C4-2B (cell line): Measurements from ENCODE around the gene GPR42.

ENCODE experiments used
- H3K27ac ChIP-seq: fragments of 450-650 bp; 2 replicates; pipeline ENCODE4 v1.5.1; 2017
- ZFX ChIP-seq: fragments of 450-650 bp; IDR thresholded peaks from 2 replicates; pipeline ENCODE4 v1.6.1; 2017
- TF ChIP-seq, protein P1 (sequence below): fragments of 450-650 bp; conservative IDR thresholded peaks from 2 replicates; pipeline ENCODE4 v1.5.1; 2017; ENCODE audit warnings: mild to moderate bottlenecking

The GPR42 gene

DNA sequence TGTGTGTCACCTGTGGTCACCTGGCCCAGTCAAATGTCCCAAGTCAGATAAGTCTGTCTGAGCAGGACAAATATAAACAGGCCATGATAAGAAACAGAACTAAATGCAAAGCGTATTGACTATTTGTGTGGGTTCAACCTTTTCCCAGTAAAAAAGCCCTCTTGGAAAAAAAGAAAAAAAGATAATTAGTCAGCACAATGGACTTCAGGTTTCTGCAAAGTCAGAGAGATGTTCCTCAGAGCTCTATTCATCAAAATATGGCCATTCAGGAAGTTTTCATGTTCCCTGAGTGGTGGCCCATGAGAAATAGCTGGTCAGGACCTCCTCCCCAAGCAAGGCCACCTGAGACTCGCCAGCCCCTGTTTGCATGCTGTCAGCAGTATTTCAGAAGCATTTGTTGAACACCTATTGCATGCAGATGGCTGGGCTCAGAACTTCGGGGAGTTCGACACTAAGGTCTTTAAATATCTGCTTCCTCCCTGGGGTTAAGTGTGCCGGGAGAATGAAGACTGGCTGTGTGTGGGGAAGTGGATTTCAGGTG lies 9.9 kb upstream of the GPR42 start:
- TF ChIP-seq ZFX: no peak
- TF ChIP-seq, protein P1, sequence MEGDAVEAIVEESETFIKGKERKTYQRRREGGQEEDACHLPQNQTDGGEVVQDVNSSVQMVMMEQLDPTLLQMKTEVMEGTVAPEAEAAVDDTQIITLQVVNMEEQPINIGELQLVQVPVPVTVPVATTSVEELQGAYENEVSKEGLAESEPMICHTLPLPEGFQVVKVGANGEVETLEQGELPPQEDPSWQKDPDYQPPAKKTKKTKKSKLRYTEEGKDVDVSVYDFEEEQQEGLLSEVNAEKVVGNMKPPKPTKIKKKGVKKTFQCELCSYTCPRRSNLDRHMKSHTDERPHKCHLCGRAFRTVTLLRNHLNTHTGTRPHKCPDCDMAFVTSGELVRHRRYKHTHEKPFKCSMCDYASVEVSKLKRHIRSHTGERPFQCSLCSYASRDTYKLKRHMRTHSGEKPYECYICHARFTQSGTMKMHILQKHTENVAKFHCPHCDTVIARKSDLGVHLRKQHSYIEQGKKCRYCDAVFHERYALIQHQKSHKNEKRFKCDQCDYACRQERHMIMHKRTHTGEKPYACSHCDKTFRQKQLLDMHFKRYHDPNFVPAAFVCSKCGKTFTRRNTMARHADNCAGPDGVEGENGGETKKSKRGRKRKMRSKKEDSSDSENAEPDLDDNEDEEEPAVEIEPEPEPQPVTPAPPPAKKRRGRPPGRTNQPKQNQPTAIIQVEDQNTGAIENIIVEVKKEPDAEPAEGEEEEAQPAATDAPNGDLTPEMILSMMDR: no peak
- H3K27ac ChIP-seq: no peak overlapping the region

DNA sequence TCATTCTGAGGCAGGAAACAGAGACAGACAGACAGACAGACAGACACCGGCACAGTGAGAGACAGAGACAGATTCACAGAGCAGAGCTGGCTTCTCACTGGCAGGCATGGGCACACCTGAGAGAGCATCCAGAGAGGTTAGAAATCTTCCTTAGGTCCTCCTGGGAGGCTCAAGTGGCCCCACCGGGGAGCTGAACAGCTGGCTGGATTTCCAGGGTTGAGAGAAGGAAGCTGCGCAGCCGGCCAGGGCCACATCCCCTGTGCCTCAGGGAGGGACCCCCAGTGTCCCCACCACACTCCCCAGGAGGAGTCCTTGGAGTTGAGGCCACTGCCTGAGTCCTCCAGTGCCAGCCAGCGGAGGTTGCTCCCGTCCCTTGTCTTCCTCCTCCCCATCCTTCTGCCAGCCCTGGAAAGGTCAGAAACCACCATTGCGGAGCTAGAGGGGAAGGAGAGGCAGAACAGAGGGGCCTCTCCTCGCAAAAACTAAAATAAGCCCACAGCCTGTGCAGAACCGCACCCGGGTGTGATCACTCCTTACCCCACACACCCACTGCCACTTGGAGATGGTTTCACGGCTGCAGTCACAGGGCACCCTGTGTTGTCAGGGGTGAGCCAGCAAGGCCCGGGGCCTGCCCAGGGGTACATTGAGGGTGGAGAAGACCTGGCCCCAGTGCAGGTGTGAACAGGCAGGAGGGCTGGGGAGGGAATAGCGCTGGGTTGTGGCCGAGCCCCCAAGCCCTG lies 8.4 kb upstream of the GPR42 start:
- no peak overlapping the region for H3K27ac ChIP-seq

DNA sequence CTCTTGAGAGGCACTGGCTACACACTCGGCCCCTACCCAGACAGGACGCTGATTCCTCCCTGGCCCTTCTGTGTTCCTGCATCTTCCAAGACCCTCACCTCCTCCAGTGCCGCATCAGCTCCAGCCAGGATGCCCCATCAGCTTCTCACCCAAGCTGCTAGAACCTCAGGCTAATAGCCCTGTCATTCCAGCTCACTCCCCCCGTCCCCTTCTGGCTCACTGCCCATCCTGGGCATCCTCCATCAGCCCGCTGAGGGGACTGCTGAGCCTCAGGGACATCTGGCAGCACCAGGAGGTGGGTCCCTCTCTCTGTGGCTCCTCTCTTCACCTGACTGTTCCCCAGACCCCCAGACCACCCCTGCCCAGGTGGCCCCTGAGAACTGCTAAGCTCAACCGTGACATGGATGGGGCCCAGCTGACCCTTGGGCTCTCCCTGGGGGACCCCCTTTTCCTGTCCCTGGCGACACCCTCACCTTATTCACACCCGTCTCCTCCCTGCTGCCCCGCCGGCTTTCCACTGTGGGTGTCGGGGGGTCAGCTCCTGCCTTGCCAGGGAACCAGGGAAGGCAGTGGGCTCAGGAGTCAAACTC lies 7.8 kb upstream of the GPR42 start:
- no peak for TF ChIP-seq ZFX
- TF ChIP-seq, protein P1: no peak
- no peak overlapping the region for H3K27ac ChIP-seq

More for the DNA sequence above, 8.4 kb upstream of the GPR42 start:
- TF ChIP-seq, protein P1: no peak
- no peak for TF ChIP-seq ZFX

DNA sequence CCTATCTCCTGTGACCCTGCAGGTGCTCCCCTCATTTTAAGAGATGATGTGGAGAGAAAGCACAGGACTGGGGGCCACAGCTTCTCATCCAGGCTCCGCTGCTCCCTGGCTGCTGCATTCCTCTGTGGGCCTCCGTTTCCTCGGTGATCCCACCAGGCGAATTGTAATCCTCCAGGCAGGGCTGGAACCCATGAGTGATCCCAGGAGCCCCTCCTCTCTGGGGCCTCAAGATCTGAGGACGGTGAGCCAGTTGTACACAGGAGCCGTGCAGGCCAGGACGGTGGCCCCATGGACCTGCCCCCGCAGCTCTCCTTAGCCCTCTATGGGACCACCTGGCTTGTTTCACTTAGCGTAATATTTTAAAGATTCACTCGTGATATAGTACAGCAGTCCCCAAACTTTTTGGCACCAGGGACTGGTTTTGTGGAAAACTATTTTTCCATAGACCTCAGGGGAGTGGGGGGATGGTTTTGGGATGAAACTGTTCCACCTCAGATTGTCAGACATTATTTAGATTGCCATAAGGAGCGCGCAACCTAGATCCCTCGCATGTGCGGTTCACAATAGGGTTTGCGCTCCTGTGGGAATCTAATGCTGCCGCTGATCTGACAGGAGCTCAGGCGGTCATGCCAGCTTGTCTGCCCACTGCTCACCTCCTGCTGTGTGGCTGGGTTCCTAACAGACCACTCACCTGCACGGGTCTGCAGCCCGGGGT lies 7.0 kb upstream of the GPR42 start:
- TF ChIP-seq, protein P1: no peak
- TF ChIP-seq ZFX: no peak
- no peak overlapping the region for H3K27ac ChIP-seq

DNA sequence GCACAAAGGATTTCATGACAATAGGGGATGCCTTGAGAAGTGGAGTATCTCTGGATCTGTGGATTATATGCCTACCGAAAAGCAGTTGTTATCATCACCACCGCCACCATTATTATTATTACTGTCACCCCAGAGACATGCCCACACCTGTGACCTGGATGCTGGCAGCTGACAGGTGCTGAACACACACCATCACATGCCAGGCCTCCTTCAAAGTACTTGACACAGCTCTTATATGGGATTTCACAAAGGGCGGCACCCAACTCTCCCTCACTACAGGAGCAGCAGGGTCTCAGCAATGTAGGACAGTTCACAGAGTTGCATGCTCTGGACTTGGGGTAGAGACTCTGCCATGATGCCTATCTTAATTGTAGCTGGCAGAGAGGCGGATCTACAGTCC lies 5.6 kb upstream of the GPR42 start:
- TF ChIP-seq, protein P1: no peak
- no peak for TF ChIP-seq ZFX
- no peak overlapping the region for H3K27ac ChIP-seq

DNA sequence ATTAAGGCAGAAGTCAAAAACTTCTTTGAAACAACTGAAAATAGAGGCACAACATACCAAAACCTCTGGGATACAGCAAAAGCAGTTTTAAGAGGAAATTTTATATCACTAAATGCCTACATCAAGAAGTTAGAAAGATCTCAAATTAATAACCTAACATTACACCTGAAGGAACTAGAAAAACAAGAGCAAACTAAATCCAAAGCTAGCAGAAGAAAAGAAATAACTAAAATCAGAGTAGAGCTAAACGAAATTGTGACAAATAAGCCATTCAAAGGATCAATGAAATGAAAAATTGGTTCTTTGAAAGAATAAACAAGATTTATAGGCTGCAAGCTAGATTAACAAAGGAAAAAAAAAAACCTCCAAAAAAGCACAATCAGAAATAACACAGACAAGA lies 2.5 kb upstream of the GPR42 start:
- no peak for TF ChIP-seq ZFX
- TF ChIP-seq, protein P1: no peak
- H3K27ac ChIP-seq: no peak overlapping the region

DNA sequence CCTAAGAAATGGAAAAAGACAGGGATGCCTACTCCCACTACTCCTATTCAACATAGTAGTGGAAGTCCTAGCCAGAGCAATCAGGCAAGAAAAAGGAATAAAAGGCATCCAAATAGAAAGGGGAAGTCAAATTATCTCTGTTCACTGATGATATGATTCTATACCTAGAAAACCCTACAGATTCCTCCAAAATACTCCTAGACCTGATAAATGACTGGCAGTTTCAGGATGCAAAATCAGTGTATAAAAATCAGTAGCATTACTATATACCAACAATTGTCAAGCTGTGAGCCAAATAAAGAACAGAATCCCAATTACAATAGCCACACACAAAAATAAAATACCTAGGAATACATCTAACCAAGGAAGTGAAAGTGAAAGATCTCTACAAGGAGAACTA lies 1.3 kb upstream of the GPR42 start:
- TF ChIP-seq, protein P1: no peak
- TF ChIP-seq ZFX: no peak
- no peak overlapping the region for H3K27ac ChIP-seq
